ENCODE results near the gene PKNOX1. TPM values are rescaled to one million over a fixed set of nuclear protein-coding genes. Genes with fewer than 3 reads are reported as not detected.
"Not testable (repeated sequence)": the region's sequence is repeated elsewhere in the genome, so short reads cannot be mapped to it uniquely, and the experiment has no call there.

The PKNOX1 gene
- total RNA-seq, 3 donors from 2014 or later, result 14.3 to 26.1 (median 16.3) TPM

- H3K9me3 ChIP-seq; ATAC-seq; H3K4me3 ChIP-seq; H3K4me1 ChIP-seq (ENCODE audit: low read depth); intact Hi-C loops (cut with DNase I, micrococcal nuclease); DNase-seq; H3K36me3 ChIP-seq (ENCODE audit: low read depth): not testable (repeated sequence)
These were observed 40.4 kb upstream of the PKNOX1 start for GRCh38 chr21:42933973-42934372.

- intact Hi-C loops (cut with DNase I, micrococcal nuclease); H3K36me3 ChIP-seq (ENCODE audit: low read depth); H3K4me1 ChIP-seq (ENCODE audit: low read depth); ATAC-seq; H3K4me3 ChIP-seq; H3K9me3 ChIP-seq; DNase-seq: not testable (repeated sequence)
These were observed 38.0 kb upstream of the PKNOX1 start for GRCh38 chr21:42936360-42936759.

- H3K9me3 ChIP-seq; H3K36me3 ChIP-seq (ENCODE audit: low read depth); DNase-seq; intact Hi-C loops (cut with DNase I, micrococcal nuclease); H3K4me1 ChIP-seq (ENCODE audit: low read depth); H3K4me3 ChIP-seq; ATAC-seq: not testable (repeated sequence)
These were observed 37.1 kb upstream of the PKNOX1 start for GRCh38 chr21:42937034-42937940.

GRCh38 chr21:42937960-42938605 is 36.3 kb upstream of the PKNOX1 start:
- H3K36me3 ChIP-seq (ENCODE audit: low read depth), result no peaks in the 10 kb centered on the region
- TF ChIP-seq CTCF (IDR thresholded peaks at IDR 0.05), result no peak
- H3K4me1 ChIP-seq (ENCODE audit: low read depth), result no peaks in the 10 kb centered on the region
- DNase-seq (no peak), ATAC-seq (no peak)
- H3K9me3 ChIP-seq, result no peaks in the 10 kb centered on the region
- intact Hi-C loops (cut with DNase I, micrococcal nuclease), result no loop called here
- no peak overlapping the region for H3K4me3 ChIP-seq

- H3K4me1 ChIP-seq (ENCODE audit: low read depth); intact Hi-C loops (cut with DNase I, micrococcal nuclease); H3K36me3 ChIP-seq (ENCODE audit: low read depth); DNase-seq; ATAC-seq; H3K9me3 ChIP-seq; H3K4me3 ChIP-seq: not testable (repeated sequence)
These were observed 35.8 kb upstream of the PKNOX1 start for GRCh38 chr21:42938606-42938995.

GRCh38 chr21:42939582-42940413 is 34.6 kb upstream of the PKNOX1 start:
- no peak overlapping the region for H3K4me3 ChIP-seq
- no peak for TF ChIP-seq CTCF (IDR thresholded peaks at IDR 0.05)
- ATAC-seq, result peak; percentile 80

GRCh38 chr21:42941696-42942085 is 32.7 kb upstream of the PKNOX1 start:
- intact Hi-C loops (cut with DNase I, micrococcal nuclease), result no loop called here
- Histone ChIP-seq H3K4me1 (ENCODE audit: low read depth) (no peaks in the 10 kb centered on the region), H3K9me3 (no peaks in the 10 kb centered on the region), H3K36me3 (ENCODE audit: low read depth) (no peaks in the 10 kb centered on the region), H3K4me3 (no peak overlapping the region)
- no peak for TF ChIP-seq CTCF (IDR thresholded peaks at IDR 0.05)
- ATAC-seq (no peak), DNase-seq (no peak)

More at GRCh38 chr21:42939582-42940413, 34.6 kb upstream of the PKNOX1 start:
- H3K9me3 ChIP-seq, result no peaks in the 10 kb centered on the region
- no peaks in the 10 kb centered on the region for H3K36me3 ChIP-seq (ENCODE audit: low read depth)
- no peaks in the 10 kb centered on the region for H3K4me1 ChIP-seq (ENCODE audit: low read depth)
- peak in 1 of 3 donors; percentile 62 for DNase-seq
- intact Hi-C loops (cut with DNase I, micrococcal nuclease), result no loop called here

Data from mucosa of descending colon (tissue), 3 donors.